ENCODE data around the gene SPHK1.

Gene SPHK1

GRCh38 chr17:76363107-76363842 is 21.1 kb upstream of the SPHK1 start:
- no peak for DNase-seq

- DNase-seq = no peak
These were observed 19.0 kb upstream of the SPHK1 start for GRCh38 chr17:76365256-76365903.

- DNase-seq = no peak
These were observed 18.2 kb upstream of the SPHK1 start for GRCh38 chr17:76366247-76366646.

- DNase-seq = no peak
These were observed 16.8 kb upstream of the SPHK1 start for GRCh38 chr17:76367642-76368041.

GRCh38 chr17:76368545-76368944 is 15.9 kb upstream of the SPHK1 start:
- no peak for DNase-seq

- DNase-seq = no peak
These were observed 15.0 kb upstream of the SPHK1 start for GRCh38 chr17:76369379-76369778.

GRCh38 chr17:76369804-76370203 is 14.6 kb upstream of the SPHK1 start:
- DNase-seq = no peak

- DNase-seq = no peak
These were observed 14.0 kb upstream of the SPHK1 start for GRCh38 chr17:76370261-76370993.

- DNase-seq = no peak
These were observed 12.5 kb upstream of the SPHK1 start for GRCh38 chr17:76371656-76372628.

GRCh38 chr17:76376318-76377133 is 7.9 kb upstream of the SPHK1 start:
- no peak for DNase-seq

- DNase-seq = no peak
These were observed 5.7 kb upstream of the SPHK1 start for GRCh38 chr17:76378548-76379274.

GRCh38 chr17:76379275-76379641 is 5.2 kb upstream of the SPHK1 start:
- DNase-seq = no peak

- DNase-seq = no peak
These were observed 4.6 kb upstream of the SPHK1 start for GRCh38 chr17:76379646-76380376.

GRCh38 chr17:76381633-76382350 is 2.6 kb upstream of the SPHK1 start:
- DNase-seq = no peak

- DNase-seq = no peak
These were observed 2.0 kb upstream of the SPHK1 start for GRCh38 chr17:76382351-76382802.

GRCh38 chr17:76382803-76383545 is 1.4 kb upstream of the SPHK1 start:
- no peak for DNase-seq

- no peak for DNase-seq
These were observed 725 bp upstream of the SPHK1 start for GRCh38 chr17:76383546-76384221.
